SIG-M5 treated with dmso at 0.1 percent for 504 hours (cell line): ENCODE results near the gene YOD1.

ENCODE experiments used
- DNase-seq: peaks from one replicate; lab custom pipeline; 2025; ENCODE audit not compliant: unreplicated experiment; lab: John Stamatoyannopoulos, UW

Gene YOD1

DNA sequence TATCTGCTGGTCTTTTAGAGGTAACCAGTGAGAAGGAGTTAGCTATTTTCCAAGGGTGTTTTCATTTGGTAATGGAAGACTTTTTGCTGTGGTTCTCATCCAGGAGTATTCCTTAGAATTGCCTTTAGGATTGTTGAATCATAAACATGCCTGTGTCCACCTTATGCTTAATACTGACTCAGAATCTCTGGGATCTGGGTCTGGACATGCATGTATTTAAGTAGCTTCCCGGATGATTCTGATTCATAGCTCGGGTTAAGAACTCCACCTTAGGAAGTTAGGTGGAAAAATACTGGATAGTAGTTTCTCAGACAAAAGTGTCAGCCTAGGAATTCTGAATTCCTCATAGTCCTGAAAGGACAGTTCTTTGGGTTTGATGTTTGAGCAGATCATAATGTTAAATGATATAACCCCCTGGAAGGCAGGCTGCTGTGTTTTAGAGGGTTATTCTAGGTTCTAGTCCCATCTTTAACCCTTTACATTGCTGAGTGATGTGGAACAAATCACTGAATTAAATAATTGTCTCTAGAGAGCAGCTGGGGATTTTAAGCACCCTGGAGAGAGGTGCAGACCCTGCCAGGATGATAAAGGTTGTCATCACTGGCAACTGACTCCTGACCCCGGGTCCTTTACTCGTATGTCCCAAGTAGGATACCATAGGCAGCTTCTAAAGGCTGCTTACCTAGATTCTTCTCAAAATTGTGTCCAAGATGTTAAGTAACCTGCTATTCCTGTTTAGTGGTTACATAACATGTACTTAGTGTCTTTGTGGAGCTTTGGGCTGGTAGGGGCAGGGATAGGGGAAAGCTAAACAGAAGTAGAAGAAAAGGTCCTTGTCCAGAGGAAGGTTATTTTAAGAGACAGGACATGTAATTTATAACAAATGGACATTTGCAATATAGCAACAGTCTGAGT, 23.2 kb upstream of the YOD1 start:
- no peak for DNase-seq

DNA sequence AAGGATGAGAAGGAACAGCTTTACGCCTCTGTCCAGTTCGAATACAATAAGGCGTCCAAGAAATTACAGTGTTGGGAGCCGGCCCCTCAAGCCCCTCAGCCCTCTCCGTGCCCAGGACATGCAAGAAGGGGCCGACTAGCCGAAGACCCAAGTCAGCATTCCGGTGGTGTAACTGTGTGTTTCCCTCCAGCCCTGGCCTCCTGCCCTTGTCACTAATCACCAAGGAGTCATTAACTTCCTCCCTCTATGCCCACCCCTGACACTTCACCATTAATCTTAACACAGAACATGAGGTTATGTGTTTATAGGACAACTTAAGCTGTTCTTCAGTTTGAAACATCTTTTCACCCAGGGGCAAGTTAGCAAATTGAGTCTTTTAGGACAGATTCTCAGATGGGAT, 21.2 kb upstream of the YOD1 start:
- no peak for DNase-seq

DNA sequence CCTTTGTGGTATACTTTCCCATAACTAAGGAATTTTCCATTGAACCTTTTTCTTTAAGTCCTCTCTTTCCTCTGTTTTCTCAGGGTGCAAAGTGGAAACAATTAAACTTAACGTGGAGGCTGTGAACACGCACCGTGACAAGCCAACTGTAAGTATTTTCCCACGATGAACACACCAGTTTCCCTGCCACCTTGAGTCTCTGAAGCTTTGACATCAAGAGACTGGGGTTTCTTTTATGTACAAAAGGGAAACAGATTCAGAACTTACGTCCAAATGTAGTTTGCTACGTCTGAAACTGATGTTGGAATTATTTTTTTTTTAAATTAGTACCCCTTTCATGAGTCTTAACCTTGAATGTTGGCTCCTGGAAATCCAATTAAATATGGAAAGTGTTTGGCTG, 20.4 kb upstream of the YOD1 start:
- DNase-seq: no peak

DNA sequence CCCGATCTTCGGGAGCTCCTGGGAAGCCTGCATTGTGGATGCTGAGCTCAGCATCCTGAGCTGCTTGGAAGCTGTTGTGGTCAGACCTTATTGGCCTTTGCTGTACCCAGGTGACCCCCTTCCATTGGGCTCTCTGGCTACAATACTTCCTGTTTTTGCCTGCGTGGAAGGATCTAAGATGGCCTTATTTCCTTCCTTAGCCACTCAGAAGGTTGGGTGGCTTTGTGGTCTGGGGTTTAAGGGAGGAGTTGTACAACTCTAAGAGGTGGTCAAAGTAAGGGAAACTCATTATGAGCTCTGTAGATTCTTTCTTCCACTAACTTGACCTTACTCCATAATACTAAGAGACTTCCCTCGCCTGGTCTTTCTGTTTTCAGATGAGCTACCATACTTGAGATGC, 19.8 kb upstream of the YOD1 start:
- peak; percentile 56 for DNase-seq

DNA sequence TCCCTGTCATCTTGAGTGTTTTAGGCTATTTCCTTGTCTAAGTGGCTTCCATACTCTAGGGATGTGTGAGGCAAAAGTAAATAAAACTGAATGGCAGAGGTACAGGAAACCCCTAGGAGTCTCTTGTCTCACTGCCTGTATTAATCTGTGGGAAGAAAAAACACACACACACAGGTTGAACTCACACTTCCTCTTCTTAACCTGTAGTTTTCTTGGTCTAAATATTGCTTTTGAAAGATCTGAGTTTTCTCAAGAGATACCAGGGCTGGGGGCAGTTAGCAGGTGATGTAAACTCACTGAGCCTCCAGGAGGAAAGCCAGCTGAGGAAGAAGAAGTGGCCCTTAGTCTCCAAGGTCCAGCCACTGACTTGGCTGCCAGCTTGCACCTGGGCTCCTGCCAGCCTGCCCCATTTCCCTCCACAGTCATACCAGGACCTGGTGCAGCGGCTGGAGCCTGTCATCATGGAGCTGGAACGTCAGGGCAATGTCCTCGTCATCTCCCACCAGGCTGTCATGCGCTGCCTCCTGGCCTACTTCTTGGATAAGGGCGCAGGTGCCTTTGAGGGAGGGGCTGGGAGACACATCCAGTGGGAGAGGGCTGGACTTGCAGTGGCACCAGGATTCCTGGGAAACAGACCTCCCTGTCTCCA, 19.0 kb upstream of the YOD1 start:
- DNase-seq: peak; percentile 19

DNA sequence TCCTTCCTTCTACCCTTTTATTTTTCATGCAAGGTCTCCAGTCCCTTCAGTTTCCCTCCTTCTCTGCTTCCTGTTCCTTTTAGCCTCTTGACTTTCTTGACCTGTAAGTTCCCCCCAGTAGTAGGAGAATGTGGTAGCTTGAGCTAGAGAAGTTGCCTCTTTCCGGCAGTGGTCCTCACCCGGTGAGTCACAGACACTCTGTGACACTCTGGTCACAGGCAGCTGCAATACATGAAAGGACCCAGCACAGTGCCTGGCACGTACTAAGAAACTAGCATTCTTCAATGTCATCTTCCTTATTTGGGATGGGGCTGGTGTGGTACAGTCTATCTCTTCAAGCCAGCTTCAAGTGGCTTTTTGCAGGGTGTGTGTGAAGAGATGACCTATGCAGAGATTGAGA, 18.1 kb upstream of the YOD1 start:
- DNase-seq: peak; percentile 81

DNA sequence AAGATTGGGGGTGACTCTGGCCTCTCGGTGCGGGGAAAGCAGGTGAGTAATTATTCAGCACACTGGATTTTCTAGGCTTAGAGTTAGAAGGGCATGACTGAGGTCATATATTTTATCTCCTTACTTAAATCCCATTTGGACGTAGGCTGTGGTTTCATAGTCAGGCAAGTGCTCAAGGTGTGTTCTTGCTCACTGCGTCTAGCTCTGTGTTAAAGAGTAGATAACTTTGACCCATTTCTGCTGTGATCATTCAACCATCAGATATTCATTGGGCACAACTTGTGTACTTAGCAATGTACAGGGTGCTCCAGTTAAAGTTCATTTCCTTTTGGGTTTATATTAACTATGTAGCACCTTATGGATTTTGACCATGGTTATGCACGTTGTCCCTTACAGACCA, 16.7 kb upstream of the YOD1 start:
- DNase-seq: no peak

DNA sequence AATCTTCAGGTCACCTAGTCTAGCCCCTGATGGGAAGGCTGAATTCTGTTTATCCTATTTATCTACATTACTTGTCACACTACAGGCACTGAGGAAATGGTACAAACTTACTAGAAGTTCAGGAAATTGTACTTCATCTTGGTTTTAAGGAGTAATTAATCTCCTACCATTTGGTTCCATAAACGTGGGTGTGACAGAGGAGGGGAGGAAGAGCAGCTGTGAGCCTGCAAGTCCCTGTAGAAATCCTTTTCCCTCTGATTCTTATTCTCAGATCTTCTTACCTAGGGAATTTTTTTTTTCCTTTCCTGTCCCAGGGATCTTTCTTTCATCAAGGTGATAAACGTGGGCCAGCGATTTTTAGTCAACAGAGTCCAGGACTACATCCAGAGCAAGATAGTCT, 16.2 kb upstream of the YOD1 start:
- no peak for DNase-seq

DNA sequence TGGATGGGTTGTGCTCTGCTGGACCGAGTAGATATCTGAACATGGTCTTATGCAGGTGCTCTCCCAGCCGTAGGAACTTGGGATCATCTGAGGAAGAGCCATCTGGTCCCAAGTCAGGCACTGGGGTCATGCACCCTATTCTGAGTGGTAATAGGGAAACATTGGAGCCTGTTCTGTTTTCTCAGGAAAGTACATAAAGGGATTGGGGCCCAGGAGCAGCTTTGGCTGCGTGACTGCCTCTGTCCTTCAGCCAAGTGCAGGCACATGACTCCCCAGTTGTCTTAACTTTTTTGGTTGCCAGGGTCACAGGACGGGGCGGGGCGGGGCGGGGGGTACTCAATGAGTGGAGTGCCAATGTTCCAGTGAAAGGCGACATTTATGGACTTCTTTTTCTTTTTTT, 13.6 kb upstream of the YOD1 start:
- DNase-seq: no peak

DNA sequence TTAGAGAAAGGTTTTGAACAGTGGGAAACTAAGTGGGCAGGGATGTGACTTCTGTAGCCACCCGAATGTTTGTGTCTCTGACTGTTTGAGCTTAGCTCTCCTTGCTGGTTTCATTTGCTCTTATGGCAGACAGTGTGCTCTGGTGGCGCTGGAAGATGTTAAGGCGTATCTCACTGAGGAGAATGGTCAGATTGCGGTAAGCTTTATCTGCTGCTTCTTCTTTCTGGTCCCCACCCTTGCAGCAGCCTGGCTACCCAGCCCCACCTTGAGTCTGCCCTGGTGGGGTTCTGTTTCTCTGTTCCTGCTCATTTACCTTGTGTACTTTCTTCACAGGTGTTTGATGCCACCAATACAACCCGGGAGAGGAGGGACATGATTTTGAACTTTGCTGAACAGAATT, 12.0 kb upstream of the YOD1 start:
- no peak for DNase-seq

DNA sequence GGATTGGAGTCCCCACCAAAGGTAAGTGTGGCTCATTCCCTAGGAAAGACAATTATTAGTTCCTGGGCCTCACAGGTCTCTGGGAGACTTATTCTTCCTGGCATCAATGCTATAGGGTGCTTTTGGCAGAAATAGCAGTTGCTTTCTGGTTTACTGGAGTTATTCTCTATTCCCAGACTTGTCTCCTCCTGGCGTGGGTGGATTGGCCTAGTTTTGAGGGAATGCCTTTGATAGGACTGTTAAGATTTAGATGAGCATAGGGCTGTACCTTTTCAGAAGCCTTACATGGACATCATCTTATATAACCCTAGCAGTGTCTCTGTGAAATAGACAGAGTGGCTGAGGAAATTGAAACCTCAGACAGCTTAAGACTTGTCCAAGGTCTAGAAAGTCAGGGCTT, 11.1 kb upstream of the YOD1 start:
- DNase-seq: no peak

DNA sequence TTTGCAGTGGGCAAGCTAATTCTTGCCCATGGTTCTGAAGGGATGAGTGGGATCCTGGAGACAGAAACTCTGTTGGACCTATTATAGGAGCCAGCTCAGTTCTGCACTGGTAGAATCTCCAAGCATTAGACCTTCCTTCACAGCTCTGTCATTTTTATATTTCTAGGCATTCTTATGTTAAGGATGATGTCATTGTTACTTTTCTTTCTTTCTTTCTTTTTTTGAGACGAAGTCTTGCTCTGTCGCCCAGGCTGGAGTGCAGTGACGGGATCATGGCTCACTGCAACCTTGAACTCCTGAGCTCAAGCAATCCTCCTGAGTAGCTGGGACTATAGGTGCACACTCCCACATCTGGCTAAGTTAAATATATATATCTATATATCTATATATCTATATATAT, 9.6 kb upstream of the YOD1 start:
- no peak for DNase-seq

DNA sequence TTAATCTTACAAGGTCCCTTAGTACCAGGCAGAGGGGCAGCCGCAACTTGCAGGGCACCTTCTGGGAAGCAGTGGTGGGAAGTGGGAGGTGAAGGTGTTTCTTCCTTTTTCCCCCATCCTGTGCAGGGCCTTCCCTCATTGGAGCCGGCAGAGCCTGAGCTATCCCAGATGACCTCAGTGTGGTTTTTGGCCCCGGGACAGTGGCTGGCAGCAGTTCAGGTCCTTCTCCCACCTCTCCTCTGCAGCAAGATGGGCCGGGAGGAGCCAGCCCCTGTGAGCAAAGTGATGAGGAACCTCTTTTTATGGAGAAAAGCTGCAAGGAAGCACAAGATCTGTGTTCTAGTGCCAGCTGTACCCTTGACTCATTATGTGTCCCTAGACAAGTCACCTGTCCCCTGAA, 8.9 kb upstream of the YOD1 start:
- DNase-seq: no peak

DNA sequence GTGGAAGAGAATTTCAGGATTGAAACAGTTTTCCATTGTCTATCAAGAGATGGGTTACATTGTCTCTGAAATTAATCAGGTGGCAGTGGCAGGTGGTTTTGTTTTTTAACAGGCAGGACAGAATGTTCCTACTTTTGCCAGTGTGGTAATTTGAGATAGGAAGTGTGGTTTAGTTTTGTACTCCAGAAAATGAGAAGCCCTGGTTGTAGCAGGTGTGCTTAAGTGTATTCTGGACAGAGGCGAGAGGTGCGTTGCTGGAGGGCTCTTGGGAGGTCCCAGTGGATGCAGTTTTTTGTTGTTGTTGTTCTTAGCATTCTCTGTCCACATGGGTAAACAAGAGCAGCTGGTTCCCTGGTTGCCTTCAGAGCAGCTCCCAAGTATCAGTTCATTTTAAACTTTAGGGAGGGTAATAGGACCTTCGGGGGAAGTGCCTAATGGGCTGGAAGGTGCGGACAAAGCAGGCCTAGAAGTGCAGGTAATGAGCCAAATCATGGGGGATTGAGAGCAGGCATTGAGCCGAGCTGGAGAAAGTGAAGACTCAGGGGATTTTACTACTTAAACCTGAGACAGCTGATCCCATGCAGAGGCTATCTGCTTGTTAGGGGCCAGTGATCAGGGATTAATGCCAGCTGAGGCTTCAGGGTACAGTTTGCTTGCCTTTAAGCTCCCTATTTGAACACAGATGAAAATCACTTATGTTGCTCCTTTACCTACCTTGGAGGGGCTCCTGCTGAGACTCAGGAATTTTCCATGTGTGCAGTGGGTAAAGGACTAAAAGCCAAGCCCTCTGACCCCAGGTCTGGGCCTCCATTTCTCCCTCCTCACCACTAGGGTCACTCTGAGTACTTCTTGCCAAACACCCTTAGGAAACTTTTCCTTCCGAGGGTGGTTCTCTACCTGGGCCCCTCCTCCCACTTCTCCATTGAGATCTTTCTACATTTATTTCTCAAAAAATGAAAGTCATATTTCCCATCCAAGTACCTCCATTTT, 8.2 kb upstream of the YOD1 start:
- DNase-seq: no peak

DNA sequence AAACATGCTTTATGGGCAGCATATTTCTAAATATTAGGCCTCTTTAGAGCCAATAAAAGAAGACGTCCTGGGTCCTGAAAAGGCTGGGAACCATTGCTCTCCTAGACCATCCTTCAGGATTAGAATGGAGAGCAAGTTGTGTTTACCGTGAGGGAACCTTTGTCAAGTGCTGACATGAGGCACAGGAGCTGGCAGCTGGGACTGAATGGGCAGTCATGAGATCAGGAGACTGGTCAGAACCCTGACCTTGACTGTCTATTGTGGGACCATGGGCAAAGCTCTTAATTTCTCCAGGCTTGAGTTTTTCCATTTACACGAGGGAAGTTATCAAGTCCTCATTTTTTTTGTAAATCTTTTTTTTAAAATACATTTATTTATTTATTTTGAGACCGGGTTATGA, 7.2 kb upstream of the YOD1 start:
- DNase-seq: no peak

DNA sequence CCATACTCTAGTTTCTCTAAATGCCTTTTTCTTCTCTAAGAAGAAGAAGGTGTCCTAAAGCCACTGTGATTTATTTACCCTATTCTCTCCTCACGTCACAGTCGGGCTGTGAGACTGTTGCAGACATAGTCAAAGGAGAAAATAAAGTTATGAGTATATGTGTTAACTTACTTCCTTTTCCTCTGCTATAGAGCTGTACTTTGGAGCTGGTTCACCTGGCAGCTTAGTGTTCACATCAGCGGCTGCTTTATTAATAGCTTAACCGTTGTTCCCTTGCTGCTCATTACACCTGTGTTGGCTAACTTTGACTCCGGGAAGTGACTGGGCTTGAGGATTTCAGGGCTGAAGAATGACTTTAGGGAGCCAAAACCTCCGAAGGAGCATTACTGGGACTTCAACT, 5.7 kb upstream of the YOD1 start:
- no peak for DNase-seq

DNA sequence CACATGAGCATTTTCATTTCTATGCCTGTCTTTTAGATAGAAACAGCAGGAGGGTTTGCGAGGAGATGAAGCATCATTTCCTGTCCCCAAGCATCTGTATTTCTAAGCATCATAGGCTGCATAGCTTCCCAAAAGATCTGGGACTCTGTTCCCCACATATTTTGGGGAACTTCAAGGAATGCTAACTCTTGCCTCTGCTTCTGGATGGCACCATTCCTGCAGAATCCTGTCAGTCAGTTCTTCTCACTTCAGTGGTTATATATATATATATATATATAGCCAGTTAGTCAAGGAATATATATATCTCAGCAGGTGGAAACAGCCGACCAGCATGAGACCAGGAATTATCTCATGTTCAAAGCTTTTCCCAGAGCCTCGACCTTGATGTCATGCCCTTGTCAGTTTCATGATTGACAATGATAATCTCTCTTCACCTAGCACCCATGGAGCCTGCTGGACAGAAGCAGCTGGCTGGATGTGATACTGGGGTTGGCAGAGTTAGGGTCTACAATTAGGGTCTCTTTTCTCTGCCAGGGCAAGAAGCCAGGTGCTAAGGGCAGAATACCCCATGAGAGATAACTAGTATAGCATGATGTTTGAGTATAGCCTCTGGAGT, 4.5 kb upstream of the YOD1 start:
- no peak for DNase-seq

DNA sequence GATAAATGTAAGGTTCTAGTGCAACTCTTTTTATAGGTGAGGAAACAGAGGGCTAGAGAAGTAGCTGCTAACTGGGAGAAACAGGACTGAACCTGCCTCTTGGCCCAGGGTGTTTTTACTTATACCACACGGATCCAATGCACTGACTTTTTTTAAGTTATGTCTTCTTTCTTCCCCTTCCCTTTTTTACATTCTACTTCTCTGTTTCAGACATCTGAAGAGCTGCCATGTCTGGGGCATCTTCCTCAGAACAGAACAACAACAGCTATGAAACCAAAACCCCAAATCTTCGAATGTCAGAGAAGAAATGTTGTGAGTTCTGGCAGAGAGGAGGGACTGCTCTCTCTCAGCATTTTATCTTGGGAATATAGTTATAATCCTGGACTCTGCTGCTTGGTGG, 3.5 kb upstream of the YOD1 start:
- DNase-seq: peak; percentile 67

DNA sequence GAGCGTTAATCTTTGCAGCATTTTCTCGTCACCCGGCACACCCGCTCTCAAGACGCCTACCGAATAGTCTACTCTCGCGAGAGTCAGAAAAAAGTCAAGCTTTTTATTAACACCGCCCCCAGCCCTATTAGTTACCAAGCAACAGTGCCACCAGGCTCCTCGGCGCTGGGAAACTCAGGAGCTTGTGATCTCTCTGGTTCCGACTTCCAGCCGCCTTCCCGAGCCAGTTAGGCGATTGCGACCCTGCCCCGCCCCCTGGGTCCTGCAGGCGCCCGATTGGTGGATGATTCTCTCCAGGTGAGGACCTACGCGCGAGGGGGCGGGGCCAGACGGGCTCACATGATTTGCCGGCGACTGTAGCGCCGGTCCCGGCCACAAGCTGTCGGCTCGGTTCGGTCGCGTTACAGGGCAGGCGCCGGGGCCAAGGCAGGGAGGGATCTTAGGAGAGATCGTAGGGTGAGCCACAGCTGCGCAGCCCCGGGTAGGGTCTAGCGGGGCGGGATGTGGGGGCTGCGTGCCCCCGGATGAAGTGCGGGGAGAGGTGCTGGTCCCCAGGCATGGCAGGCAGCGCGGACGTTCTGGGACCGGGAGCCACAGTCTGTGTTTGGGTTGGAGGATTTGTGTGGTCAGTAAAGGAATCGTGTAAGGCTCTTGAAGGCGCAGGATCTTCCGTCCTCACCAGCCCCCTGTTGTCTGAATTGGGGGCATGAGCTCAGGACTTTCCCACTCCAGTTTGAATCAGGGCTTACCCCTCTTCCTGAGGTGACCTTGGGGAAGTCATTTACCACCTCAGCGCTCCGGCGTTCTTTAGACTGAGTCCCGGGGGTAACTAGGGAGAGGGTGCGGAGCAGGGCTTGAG, 2.1 kb upstream of the YOD1 start, which contains the start of gene PFKFB2:
TSS of gene PFKFB2 (plus strand) at position 365 of the 859 bp plus-strand sequence. CDS start 1,443 bp downstream, outside the sequence.
- peak; percentile 88 for DNase-seq
